Left renal pelvis (tissue), 4 donors: ENCODE results near the gene DCST1. TPM values are rescaled to one million over a fixed set of nuclear protein-coding genes. Genes with fewer than 3 reads are reported as not detected.
A peak's percentile ranks its signal among the peaks of the same experiment; 100 is the strongest.

ENCODE experiments used
- DNase-seq, 4 donors: peaks; one replicate each; pipeline ENCODE4 v3.0.0-alpha.2; 2013; ENCODE audit warnings: low read depth in 4 of 4, low spot score in 3 of 4
- polyA plus RNA-seq, 4 donors: library from polyadenylated mRNA; unstranded; fragments of 120-200 nt; gene quantifications; one replicate each; pipeline ENCODE4 v1.2.1, GENCODE V29; 2013; ENCODE audit not compliant: insufficient read length in 4 of 4

DCST1 gene
- polyA plus RNA-seq, 4 donors = 0.21 to 0.41 (median 0.29) TPM

- no peak for DNase-seq
These were observed 21.5 kb upstream of the DCST1 start for GRCh38 chr1:155012026-155012546.

- DNase-seq = no peak
These were observed 20.6 kb upstream of the DCST1 start for GRCh38 chr1:155012776-155013602.

DNA sequence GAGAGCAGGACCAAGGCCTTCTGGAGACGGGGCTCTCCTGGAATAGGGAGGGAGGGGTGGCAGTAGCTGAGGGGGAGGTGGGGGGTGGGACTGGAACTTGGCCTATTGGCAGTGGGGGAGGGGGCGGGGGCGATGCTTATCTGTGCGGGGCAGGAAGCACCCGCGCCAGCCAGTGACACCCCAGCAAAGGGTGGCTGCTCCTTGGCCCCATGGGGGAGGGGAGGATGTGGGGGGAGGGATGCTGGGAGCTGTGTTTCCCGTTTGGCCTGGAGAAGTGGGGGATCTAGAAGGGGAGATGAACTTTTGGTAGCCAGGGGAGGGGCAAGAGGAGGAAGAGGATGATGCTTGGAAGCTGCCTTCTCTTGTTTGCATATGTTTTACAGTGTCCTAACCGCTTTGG lies 20.0 kb upstream of the DCST1 start:
- DNase-seq = no peak

- DNase-seq = no peak
These were observed 18.7 kb upstream of the DCST1 start for GRCh38 chr1:155014709-155015508.

DNA sequence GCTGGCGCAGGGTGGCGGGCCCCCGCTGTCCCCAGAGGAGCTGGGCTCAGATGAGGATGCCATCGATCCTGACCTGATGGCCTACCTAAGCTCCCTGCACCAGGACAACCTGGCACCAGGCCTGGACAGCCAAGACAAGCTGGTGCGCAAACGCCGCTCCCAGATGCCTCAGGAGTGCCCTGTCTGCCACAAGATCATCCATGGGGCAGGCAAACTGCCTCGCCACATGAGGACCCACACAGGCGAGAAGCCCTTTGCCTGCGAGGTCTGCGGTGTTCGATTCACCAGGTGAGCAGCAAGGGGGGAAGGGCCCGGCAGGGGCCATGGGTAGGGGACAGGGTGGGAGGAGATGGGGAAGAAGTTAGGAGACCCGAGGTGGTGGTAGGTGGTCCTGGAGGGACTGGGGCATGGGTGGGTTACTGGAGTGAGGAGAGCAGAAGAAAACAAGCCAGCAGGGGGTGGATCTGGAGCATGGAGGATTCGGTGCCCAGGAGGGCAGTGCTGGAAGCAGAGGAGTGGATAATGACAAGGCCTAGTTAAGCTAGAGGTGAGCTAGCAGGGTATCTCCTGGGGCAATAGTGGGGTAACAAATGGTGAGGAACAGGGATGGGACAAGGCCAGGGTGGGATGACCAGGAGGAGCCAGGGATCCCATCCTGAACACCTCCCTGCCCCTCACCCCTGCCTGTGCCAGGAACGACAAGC lies 17.9 kb upstream of the DCST1 start:
- DNase-seq = no peak

GRCh38 chr1:155016231-155016831 lies 17.3 kb upstream of the DCST1 start:
- no peak for DNase-seq

GRCh38 chr1:155017041-155017945 lies 16.3 kb upstream of the DCST1 start:
- peak in 1 of 4 donors; percentile 77 for DNase-seq

- no peak for DNase-seq
These were observed 15.7 kb upstream of the DCST1 start for GRCh38 chr1:155017946-155018316.

- no peak for DNase-seq
These were observed 14.8 kb upstream of the DCST1 start for GRCh38 chr1:155018617-155019348.

GRCh38 chr1:155019377-155020245 lies 14.0 kb upstream of the DCST1 start:
- no peak for DNase-seq

DNA sequence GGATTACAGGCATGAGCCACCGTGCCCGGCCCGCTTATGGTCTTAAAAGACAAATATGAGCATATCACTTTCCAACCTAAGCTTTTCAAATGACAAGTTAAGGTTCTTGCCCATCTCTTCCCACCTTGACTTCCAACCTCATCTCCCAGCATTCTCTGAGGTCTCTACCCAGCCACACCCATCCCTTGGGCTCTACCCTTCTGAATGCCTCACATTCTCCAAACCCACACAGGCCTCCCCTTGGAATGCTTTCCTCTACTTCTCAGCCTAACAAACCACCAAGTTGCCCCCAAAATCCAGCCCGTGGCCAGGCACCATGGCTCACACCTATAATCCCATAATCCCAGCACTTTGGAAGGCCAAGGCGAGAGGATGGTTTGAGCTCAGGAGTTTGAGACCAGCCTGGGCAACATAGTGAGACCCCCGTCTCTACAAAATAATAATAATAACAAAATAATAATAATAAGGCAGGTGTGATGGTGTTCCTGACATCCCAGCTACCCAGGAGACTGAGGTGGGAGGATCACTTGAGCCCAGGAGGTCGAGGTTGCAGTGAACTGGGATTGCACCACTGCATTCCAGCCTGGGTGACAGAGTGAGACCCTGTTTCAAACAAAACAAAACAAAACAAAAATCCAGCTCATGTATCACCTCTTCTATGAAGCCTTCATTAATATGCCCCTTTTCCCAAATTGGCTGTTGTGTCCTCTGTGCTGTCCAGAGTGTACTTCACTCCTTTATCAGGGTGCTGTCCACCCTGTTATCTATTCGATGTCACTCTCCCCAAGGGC lies 11.3 kb upstream of the DCST1 start:
- DNase-seq = no peak

- DNase-seq = no peak
These were observed 10.7 kb upstream of the DCST1 start for GRCh38 chr1:155022927-155023236.

DNA sequence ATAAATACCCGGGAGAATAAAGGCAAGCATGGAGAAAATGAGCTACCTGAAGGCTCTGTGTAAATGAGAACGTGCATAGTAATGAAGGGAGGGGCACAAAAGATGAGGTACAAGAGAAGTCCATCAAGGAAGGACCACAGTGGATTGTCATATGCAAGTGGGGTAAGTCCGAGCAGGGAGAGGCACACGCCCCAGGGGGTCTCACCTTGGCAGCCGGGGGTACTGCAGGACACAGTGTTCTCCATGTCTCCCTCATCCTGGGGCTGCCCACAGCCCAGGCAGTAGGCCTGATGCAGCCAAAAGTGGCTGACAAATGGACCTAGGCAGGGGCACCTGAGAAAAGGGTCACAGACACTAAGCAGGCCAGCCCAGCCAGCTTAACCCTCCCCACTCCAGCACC lies 10.0 kb upstream of the DCST1 start:
- DNase-seq = no peak

DNA sequence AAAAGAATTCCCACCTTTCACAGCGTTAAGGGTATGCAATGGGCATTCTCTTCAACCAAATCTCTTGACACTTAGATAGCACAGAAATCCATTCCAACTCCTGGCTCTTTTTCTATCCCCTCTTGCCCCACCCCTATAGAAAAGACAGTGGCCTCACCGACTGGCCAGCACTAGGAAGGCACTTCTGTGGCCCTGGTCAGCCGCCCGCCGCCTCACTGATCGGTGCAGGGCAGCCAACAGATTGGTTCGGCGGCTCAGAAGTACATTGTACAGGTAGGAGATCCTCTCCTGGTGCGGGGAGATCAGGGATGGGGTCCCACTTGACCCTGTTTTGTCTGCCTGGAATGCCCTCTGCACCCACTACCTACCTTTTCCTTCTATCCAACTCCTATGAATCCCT lies 9.3 kb upstream of the DCST1 start:
- DNase-seq = no peak

- no peak for DNase-seq
These were observed 7.5 kb upstream of the DCST1 start for GRCh38 chr1:155026154-155026553.

GRCh38 chr1:155026588-155026987 lies 7.0 kb upstream of the DCST1 start:
- DNase-seq = no peak

GRCh38 chr1:155029513-155030242 lies 3.9 kb upstream of the DCST1 start:
- DNase-seq = no peak
